HepG2 (cell line): ENCODE data around the gene INTS1. TPM values are rescaled to one million over a fixed set of nuclear protein-coding genes. Genes with fewer than 3 reads are reported as not detected.

Experiments
- ATAC-seq: fragments of 200-7000 bp; cut with Tn5 transposase; 3 replicates; pipeline ENCODE4 v1.9.1; 2020; ENCODE audit warnings: mild to moderate bottlenecking, moderate library complexity
- BruUV-seq: library from RNA; stranded (reverse); fragments of 400-500 nt; replicated peaks from 2 replicates; lab custom pipeline; 2021; lab: Mats Ljungman, UMichigan
- CTCF ChIA-PET: fragments of 300-600 bp; formaldehyde crosslinking; extraction: SDS; loops from one replicate; lab custom pipeline; 2021; ENCODE audit warnings: low total read pairs, inconsistent platforms, low intra/inter-chr PET ratio; lab: Yijun Ruan, JAX
- POLR2A ChIA-PET: fragments of 350-600 bp; sonication (Branson Sonifier 250); formaldehyde crosslinking; loops from one replicate; lab custom pipeline; 2020; ENCODE audit warnings: antibody characterized with exemption, inconsistent platforms; lab: Yijun Ruan, JAX
- DNase-seq: peaks from one replicate; pipeline ENCODE4 v3.0.0-alpha.2; 2015; ENCODE audit warnings: low spot score
- FAIRE-seq: peaks from 3 replicates; lab custom pipeline; 2011; peaks lifted over from hg19 to GRCh38; lab: Jason Lieb, UNC
- H2AFZ ChIP-seq: one replicate; pipeline ENCODE4 v1.6.1; 2011; ENCODE audit warnings: low read length, inconsistent platforms
- H3K27ac ChIP-seq: fragments of 300-600 bp; 3 replicates; pipeline ENCODE4 v1.8.0; 2011; ENCODE audit warnings: mixed run types, mild to moderate bottlenecking, mixed read lengths, low read length, inconsistent platforms; ENCODE audit not compliant: insufficient read depth; ENCODE audit errors: extremely low read length
- H3K27me3 ChIP-seq, 2 experiments: fragments of 200-600 bp in 1 of 2; 2 replicates in 1 of 2; 3 replicates in 1 of 2; pipeline versions ENCODE4 v1.6.0 to v1.8.0; 2011; ENCODE audit warnings: low read length in 2 of 2, mild to moderate bottlenecking in 2 of 2, moderate library complexity in 2 of 2, inconsistent platforms in 1 of 2; ENCODE audit not compliant: insufficient read depth in 2 of 2, control insufficient read depth in 1 of 2
- H3K36me3 ChIP-seq, 2 experiments: fragments of 200-600 bp in 1 of 2; replicated peaks in 1 of 2; 2 replicates in 1 of 2; 3 replicates in 1 of 2; pipeline versions ENCODE4 v1.5.1 to v1.8.0; 2011; ENCODE audit warnings: low read length in 2 of 2, inconsistent platforms in 1 of 2; ENCODE audit not compliant: insufficient read depth in 2 of 2, control insufficient read depth in 1 of 2
- H3K4me1 ChIP-seq: 2 replicates; pipeline ENCODE4 v1.5.1; 2012; ENCODE audit warnings: low read length, inconsistent platforms; ENCODE audit not compliant: insufficient read depth
- H3K4me2 ChIP-seq: 2 replicates; pipeline ENCODE4 v1.6.0; 2011; ENCODE audit warnings: low read depth, low read length, inconsistent platforms
- H3K4me3 ChIP-seq, 3 experiments: fragments of 200-600 bp in 1 of 3; sonication (generic), shearing (Covaris generic) in 1 of 3; replicated peaks in 1 of 3; 2 replicates each; pipeline ENCODE4 v1.5.1; 2011 to 2016; ENCODE audit warnings: low read length in 3 of 3, inconsistent platforms in 2 of 3, low read depth in 2 of 3, mild to moderate bottlenecking in 2 of 3, control low read depth in 1 of 3, mixed read lengths in 1 of 3; ENCODE audit not compliant: insufficient read depth in 1 of 3
- H3K79me2 ChIP-seq: one replicate; pipeline ENCODE4 v1.6.1; 2011; ENCODE audit warnings: low read length, inconsistent platforms; ENCODE audit not compliant: insufficient read depth
- H3K9ac ChIP-seq: 2 replicates; pipeline ENCODE4 v1.6.0; 2011; ENCODE audit warnings: mild to moderate bottlenecking, low read depth, low read length, inconsistent platforms; ENCODE audit not compliant: insufficient read depth
- H3K9me3 ChIP-seq: 2 replicates; pipeline ENCODE4 v1.5.1; 2012; ENCODE audit warnings: mild to moderate bottlenecking, low read length
- H4K20me1 ChIP-seq: 2 replicates; pipeline ENCODE4 v1.6.0; 2011; ENCODE audit warnings: inconsistent platforms, mild to moderate bottlenecking, low read length, moderate library complexity; ENCODE audit not compliant: insufficient read depth
- ATRX ChIP-seq: sonication (generic); formaldehyde crosslinking; IDR thresholded peaks from 2 replicates; pipeline ENCODE4 v1.4.0; 2020; ENCODE audit warnings: missing genetic modification reagents, borderline replicate concordance
- CHD4 ChIP-seq: fragments of 200-600 bp; sonication (generic); IDR thresholded peaks from 2 replicates; pipeline ENCODE4 v1.7.0; 2017; ENCODE audit warnings: mild to moderate bottlenecking, low read length, borderline replicate concordance
- HNRNPL ChIP-seq: fragments of 200-400 bp; formaldehyde crosslinking; IDR thresholded peaks from 2 replicates; pipeline ENCODE4 v1.6.1; 2017; ENCODE audit warnings: mild to moderate bottlenecking, low read depth, low read length
- NONO ChIP-seq, 2 experiments: fragments of 450-650 bp in 1 of 2; sonication (generic) in 1 of 2; formaldehyde crosslinking in 1 of 2; IDR thresholded peaks in 1 of 2; conservative IDR thresholded peaks in 1 of 2; 2 replicates each; pipeline versions ENCODE4 v1.6.1 to v1.8.0; 2017 to 2022; ENCODE audit warnings: mild to moderate bottlenecking in 1 of 2, missing genetic modification reagents in 1 of 2, moderate library complexity in 1 of 2
- RAD21 ChIP-seq: fragments of 450-650 bp; formaldehyde crosslinking; IDR thresholded peaks from 2 replicates; pipeline ENCODE4 v1.5.0; 2020; ENCODE audit warnings: mild to moderate bottlenecking
- REPIN1 ChIP-seq: sonication (generic); formaldehyde crosslinking; IDR thresholded peaks from 2 replicates; pipeline ENCODE4 v1.8.0; 2022; ENCODE audit warnings: missing genetic modification reagents, low read depth, mild to moderate bottlenecking, borderline replicate concordance
- SIN3B ChIP-seq: fragments of 150-350 bp; IDR thresholded peaks from 2 replicates; pipeline ENCODE4 v1.6.1; 2014; ENCODE audit warnings: low read length
- STAG1 ChIP-seq: sonication (generic); formaldehyde crosslinking; IDR thresholded peaks from 2 replicates; pipeline ENCODE4 v1.4.0; 2020; ENCODE audit warnings: missing genetic modification reagents
- ZFP82 ChIP-seq: sonication (generic); formaldehyde crosslinking; IDR thresholded peaks from 2 replicates; pipeline ENCODE4 v1.5.1; 2020; ENCODE audit warnings: mild to moderate bottlenecking, missing genetic modification reagents, borderline replicate concordance
- ZNF768 ChIP-seq: sonication (generic); formaldehyde crosslinking; IDR thresholded peaks from 2 replicates; pipeline ENCODE4 v1.4.0; 2020; ENCODE audit warnings: missing genetic modification reagents
- WGBS: methylation state at CpG from one replicate; pipeline ENCODE4 v1.1.6; 2017; ENCODE audit warnings: low lambda C conversion rate; 5-methylcytosine and 5-hydroxymethylcytosine counted together
- in situ Hi-C: cut with HindIII; loops from 2 replicates; pipeline ENCODE4 v1.10.0; 2017; ENCODE audit warnings: low pct_unique_long_range_greater_than_20kb; ENCODE audit not compliant: extremely low pct_ligation_motif_present
- intact Hi-C: fragments of 100-400 bp; cut with micrococcal nuclease; formaldehyde crosslinking; loops from one replicate; pipeline ENCODE4 v1.10.0; 2022; ENCODE audit not compliant: unreplicated experiment
- polyA plus RNA-seq, 8 experiments: library from polyadenylated mRNA; depleted of rRNA in 3 of 8; stranded (reverse) in 7 of 8; unstranded in 1 of 8; fragments of >200 nt; fragmentation: Illumina TruSeq in 4 of 8; extraction: Trizol in 4 of 8; gene quantifications; 2 replicates each; pipeline versions ENCODE4 v1.2.1 to v1.2.3, GENCODE V29; 2011 to 2016; ENCODE audit warnings: low read depth in 4 of 8, missing spikeins in 1 of 8, mixed read lengths in 1 of 8; ENCODE audit not compliant: insufficient read depth in 1 of 8
- total RNA-seq, 5 experiments: library from RNA; depleted of rRNA; stranded (reverse); fragments of >200 nt; fragmentation: Illumina TruSeq; extraction: Trizol; gene quantifications; 2 replicates each; pipeline ENCODE4 v1.2.3, GENCODE V29; 2016; ENCODE audit warnings: low read depth in 1 of 5
- TF ChIP-seq, protein P1 (sequence below): IDR thresholded peaks from 2 replicates; pipeline ENCODE4 v1.6.1; 2016; ENCODE audit warnings: low read depth, missing genetic modification reagents, missing compliant biosample characterization

Gene INTS1
- total and polyA plus RNA-seq, 2 of the 13 experiments (the other 11 are each of a cell fraction or from before 2014, with no cell fraction given): 13.7 to 29.0 TPM

DNA sequence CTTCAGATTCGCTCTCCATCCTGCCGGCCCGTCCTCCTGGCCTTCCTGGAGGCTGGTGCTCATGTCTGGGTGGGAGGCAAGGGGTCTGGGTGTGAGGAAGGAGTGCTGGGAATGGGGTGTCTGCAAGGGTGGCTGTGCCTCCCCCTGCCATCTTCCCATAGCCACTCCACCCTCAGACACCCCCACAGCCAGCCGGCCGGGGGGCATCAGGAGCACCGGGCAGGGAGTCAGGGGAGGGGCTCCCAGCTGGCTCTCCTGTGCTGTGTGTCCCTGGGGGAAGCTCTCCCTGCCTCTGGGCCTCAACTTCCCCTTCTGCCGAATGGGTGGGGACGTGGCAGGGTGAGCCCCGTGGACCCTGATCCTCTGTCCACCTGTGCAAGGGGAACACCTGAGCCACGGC, 63.6 kb downstream of the INTS1 start:
- Histone ChIP-seq H4K20me1 (no peaks in the 10 kb centered on the region), H3K4me2 (no peak overlapping the region), H3K36me3 (no peaks in the 10 kb centered on the region; a peak in 1 of 5 replicates), H3K27ac (no peak overlapping the region), H3K79me2 (no peaks in the 10 kb centered on the region), H2AFZ (no peak overlapping the region), H3K9me3 (no peaks in the 10 kb centered on the region), H3K27me3 (no peaks in the 10 kb centered on the region), H3K9ac (no peak overlapping the region), H3K4me1 (no peaks in the 10 kb centered on the region), H3K4me3 (no peak overlapping the region)
- no TSS peak for BruUV-seq
- no peak for ATAC-seq
- TF ChIP-seq ZNF768 (CRISPR knock-in tag): peak; percentile 18; the same call in 1 of the 2 replicates
- TF ChIP-seq REPIN1 (CRISPR knock-in tag): no peak
- 96% methylated on average over 5 of the region's 10 CpGs for WGBS
- ChIA-PET POLR2A (no interaction called here), CTCF (no interaction called here)
- no peak for DNase-seq
- in situ Hi-C loops: no loop called here
- intact Hi-C loops: no loop called here
- no peak for FAIRE-seq

DNA sequence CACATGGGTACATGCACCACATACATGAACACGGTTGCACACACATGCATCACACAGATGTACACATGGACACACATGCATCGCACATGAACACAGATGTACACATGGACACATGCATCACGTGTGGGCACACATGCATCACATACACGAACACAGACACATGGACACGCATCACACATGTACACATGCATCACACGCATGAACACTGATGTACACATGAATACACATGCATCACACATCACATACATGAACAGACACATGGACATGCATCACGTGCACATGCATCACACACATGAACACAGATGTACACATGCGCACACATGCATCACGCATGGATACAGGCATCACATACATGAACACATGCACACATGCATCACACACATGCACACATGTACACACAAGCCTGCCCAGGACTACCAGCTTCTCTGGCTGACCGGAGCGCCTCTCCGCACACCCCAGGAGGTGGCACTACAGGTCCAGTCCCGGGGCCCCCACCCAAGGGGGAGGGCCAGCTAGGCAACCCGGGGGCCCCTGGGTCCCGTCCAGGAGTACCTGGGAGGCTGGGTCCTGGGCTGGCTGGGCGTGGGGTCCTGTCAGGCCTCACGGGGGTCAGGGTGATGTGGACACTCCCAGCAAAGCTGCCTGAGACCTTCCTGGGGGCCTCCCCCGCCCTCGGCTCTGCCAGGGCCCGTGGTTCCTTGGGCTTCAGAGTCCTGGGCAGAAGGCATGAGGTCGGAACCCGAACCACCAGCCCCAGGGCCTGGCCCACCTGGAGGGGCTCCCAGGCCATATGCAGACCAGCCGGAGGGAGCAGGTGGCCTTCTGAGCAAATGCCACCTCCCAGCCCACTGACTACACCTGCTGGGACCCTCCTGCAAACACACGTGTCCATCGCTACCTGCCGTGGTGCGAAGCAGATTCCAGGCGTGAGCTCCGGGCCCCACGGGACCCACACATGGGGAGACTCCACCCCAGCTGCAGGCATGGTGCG, 64.5 kb downstream of the INTS1 start:
- DNase-seq: no peak
- Histone ChIP-seq H4K20me1 (no peaks in the 10 kb centered on the region), H3K9ac (no peak overlapping the region), H3K4me2 (no peak overlapping the region), H3K27me3 (no peaks in the 10 kb centered on the region), H3K36me3 (no peaks in the 10 kb centered on the region; a peak in 1 of 5 replicates), H2AFZ (no peak overlapping the region), H3K4me3 (no peak overlapping the region), H3K79me2 (no peaks in the 10 kb centered on the region), H3K27ac (no peak overlapping the region), H3K9me3 (no peaks in the 10 kb centered on the region), H3K4me1 (no peaks in the 10 kb centered on the region)
- no peak for FAIRE-seq
- peak; percentile 13; the same call in 1 of the 3 replicates for ATAC-seq
- in situ Hi-C loops (no loop called here), intact Hi-C loops (no loop called here)
- WGBS: 92% methylated on average over 18 of the region's 31 CpGs
- ChIA-PET CTCF (no interaction called here), POLR2A (interaction anchor here (1.4 kb wide), 1 partner anchor 21 kb away, joined by 3 read pairs; no protein-coding TSS in a partner anchor)
- no TSS peak for BruUV-seq
- no peak for TF ChIP-seq CHD4
- TF ChIP-seq, protein P1, sequence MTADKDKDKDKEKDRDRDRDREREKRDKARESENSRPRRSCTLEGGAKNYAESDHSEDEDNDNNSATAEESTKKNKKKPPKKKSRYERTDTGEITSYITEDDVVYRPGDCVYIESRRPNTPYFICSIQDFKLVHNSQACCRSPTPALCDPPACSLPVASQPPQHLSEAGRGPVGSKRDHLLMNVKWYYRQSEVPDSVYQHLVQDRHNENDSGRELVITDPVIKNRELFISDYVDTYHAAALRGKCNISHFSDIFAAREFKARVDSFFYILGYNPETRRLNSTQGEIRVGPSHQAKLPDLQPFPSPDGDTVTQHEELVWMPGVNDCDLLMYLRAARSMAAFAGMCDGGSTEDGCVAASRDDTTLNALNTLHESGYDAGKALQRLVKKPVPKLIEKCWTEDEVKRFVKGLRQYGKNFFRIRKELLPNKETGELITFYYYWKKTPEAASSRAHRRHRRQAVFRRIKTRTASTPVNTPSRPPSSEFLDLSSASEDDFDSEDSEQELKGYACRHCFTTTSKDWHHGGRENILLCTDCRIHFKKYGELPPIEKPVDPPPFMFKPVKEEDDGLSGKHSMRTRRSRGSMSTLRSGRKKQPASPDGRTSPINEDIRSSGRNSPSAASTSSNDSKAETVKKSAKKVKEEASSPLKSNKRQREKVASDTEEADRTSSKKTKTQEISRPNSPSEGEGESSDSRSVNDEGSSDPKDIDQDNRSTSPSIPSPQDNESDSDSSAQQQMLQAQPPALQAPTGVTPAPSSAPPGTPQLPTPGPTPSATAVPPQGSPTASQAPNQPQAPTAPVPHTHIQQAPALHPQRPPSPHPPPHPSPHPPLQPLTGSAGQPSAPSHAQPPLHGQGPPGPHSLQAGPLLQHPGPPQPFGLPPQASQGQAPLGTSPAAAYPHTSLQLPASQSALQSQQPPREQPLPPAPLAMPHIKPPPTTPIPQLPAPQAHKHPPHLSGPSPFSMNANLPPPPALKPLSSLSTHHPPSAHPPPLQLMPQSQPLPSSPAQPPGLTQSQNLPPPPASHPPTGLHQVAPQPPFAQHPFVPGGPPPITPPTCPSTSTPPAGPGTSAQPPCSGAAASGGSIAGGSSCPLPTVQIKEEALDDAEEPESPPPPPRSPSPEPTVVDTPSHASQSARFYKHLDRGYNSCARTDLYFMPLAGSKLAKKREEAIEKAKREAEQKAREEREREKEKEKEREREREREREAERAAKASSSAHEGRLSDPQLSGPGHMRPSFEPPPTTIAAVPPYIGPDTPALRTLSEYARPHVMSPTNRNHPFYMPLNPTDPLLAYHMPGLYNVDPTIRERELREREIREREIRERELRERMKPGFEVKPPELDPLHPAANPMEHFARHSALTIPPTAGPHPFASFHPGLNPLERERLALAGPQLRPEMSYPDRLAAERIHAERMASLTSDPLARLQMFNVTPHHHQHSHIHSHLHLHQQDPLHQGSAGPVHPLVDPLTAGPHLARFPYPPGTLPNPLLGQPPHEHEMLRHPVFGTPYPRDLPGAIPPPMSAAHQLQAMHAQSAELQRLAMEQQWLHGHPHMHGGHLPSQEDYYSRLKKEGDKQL (CRISPR knock-in tag): no peak
- no peak for TF ChIP-seq SIN3B
- TF ChIP-seq ATRX (CRISPR knock-in tag): no peak
- no peak for TF ChIP-seq NONO (IDR thresholded peaks at IDR 0.05)
- TF ChIP-seq NONO (CRISPR knock-in tag; conservative IDR thresholded peaks at IDR 0.05): 0 out of 2 replicates have a peak, but pooled peaks have one; percentile 18
- no peak for TF ChIP-seq ZFP82
- no peak for TF ChIP-seq HNRNPL
- TF ChIP-seq STAG1 (CRISPR knock-in tag): peak; percentile 58
- peak; percentile 31; the same call in 1 of the 2 replicates for TF ChIP-seq RAD21
